Gastroesophageal sphincter (tissue), 4 donors: Measurements from ENCODE around the gene FGF4. TPM values are rescaled to one million over a fixed set of nuclear protein-coding genes. Genes with fewer than 3 reads are reported as not detected.

Experiments
- ATAC-seq: fragments of 150-250 bp; one replicate; pipeline ENCODE4 v1.9.1; 2016; ENCODE audit warnings: mild to moderate bottlenecking, moderate library complexity
- H3K27ac ChIP-seq, 4 donors: fragments of 200-600 bp; sonication (generic) in 3 of 4; 1 replicate in 3 of 4; 2 replicates in 1 of 4; pipeline ENCODE4 v1.5.1; 2016 to 2019
- H3K27me3 ChIP-seq: fragments of 200-600 bp; sonication (generic); one replicate; pipeline ENCODE4 v1.5.1; 2019
- H3K36me3 ChIP-seq, 2 donors: fragments of 200-600 bp; sonication (generic); one replicate each; pipeline ENCODE4 v1.5.1; 2019; ENCODE audit warnings: control low read depth in 1 of 2
- H3K4me1 ChIP-seq, 3 donors: fragments of 200-600 bp; sonication (generic); 1 replicate in 2 of 3; 2 replicates in 1 of 3; pipeline ENCODE4 v1.5.1; 2016 to 2019; ENCODE audit warnings: control low read depth in 2 of 3
- H3K4me3 ChIP-seq, 2 donors: fragments of 200-600 bp; sonication (generic); one replicate each; pipeline ENCODE4 v1.5.1; 2019; ENCODE audit warnings: mild to moderate bottlenecking in 1 of 2, moderate library complexity in 1 of 2
- H3K9me3 ChIP-seq, 3 donors: fragments of 200-600 bp; sonication (generic); one replicate each; pipeline ENCODE4 v1.5.1; 2017 to 2019; ENCODE audit warnings: control low read depth in 2 of 3
- CTCF ChIP-seq, 4 experiments: fragments of 200-600 bp in 2 of 4; fragments of 450-650 bp in 2 of 4; sonication (generic) in 1 of 4; IDR thresholded peaks; one replicate each; pipeline ENCODE4 v1.5.1; 2017 to 2019; ENCODE audit warnings: antibody characterized with exemption in 4 of 4, mild to moderate bottlenecking in 2 of 4, moderate library complexity in 2 of 4
- EP300 ChIP-seq: sonication (generic); formaldehyde crosslinking; IDR thresholded peaks from one replicate; pipeline ENCODE4 v1.6.1; 2017; ENCODE audit warnings: antibody characterized with exemption, mild to moderate bottlenecking
- POLR2A ChIP-seq, 2 donors: fragments of 450-650 bp; IDR thresholded peaks; one replicate each; pipeline ENCODE4 v1.6.1; 2017; ENCODE audit warnings: antibody characterized with exemption in 2 of 2, mild to moderate bottlenecking in 2 of 2, moderate library complexity in 1 of 2
- POLR2AphosphoS5 ChIP-seq: sonication (generic); formaldehyde crosslinking; IDR thresholded peaks from one replicate; pipeline ENCODE4 v1.6.1; 2017; ENCODE audit warnings: antibody characterized with exemption
- WGBS, 2 donors: methylation state at CpG; one replicate each; pipeline ENCODE4 v1.1.5; 2018; ENCODE audit warnings: low coverage in 1 of 2; 5-methylcytosine and 5-hydroxymethylcytosine counted together
- total RNA-seq, 4 donors: library from RNA; depleted of rRNA; stranded (reverse); fragments of >200 nt; gene quantifications; one replicate each; pipeline ENCODE4 v1.1.0, GENCODE V29; 2016

Gene FGF4
- total RNA-seq, 4 donors from 2014 or later, result not detected

GRCh38 chr11:69729252-69729651 lies 45.9 kb downstream of the FGF4 start:
- 100% methylated on average over 2 of the region's 9 CpGs; no CpG with 5 or more reads in 1 of the 2 donors for WGBS, 2 donors
- Histone ChIP-seq H3K4me1 (no peaks in the 10 kb centered on the region), H3K27me3 (peaks cover 83% of the 10 kb centered on the region), H3K27ac (no peak overlapping the region), H3K9me3 (peaks cover 0 to 6% (median 0%) of the 10 kb centered on the region in 3 donors), H3K4me3 (no peak overlapping the region), H3K36me3 (no peaks in the 10 kb centered on the region)
- no peak for ATAC-seq
- no peak for TF ChIP-seq EP300
- TF ChIP-seq CTCF (IDR thresholded peaks at IDR 0.05), result no peak
- no peak for TF ChIP-seq POLR2A (IDR thresholded peaks at IDR 0.05)
- TF ChIP-seq POLR2AphosphoS5, result no peak

GRCh38 chr11:69727266-69727665 lies 47.9 kb downstream of the FGF4 start:
- TF ChIP-seq POLR2AphosphoS5, result no peak
- Histone ChIP-seq H3K27me3 (peaks cover 90% of the 10 kb centered on the region), H3K27ac (no peak overlapping the region), H3K4me3 (no peak overlapping the region), H3K9me3 (no peaks in the 10 kb centered on the region), H3K4me1 (no peaks in the 10 kb centered on the region), H3K36me3 (no peaks in the 10 kb centered on the region)
- no CpG with 5 or more reads among the region's 10 CpGs for WGBS, 2 donors
- ATAC-seq, result no peak

GRCh38 chr11:69726481-69726880 lies 48.7 kb downstream of the FGF4 start:
- Histone ChIP-seq H3K9me3 (no peaks in the 10 kb centered on the region), H3K27ac (no peak overlapping the region), H3K4me1 (no peaks in the 10 kb centered on the region), H3K4me3 (no peak overlapping the region), H3K27me3 (peaks cover 90% of the 10 kb centered on the region), H3K36me3 (no peaks in the 10 kb centered on the region)
- WGBS, 2 donors, result 72 to 78% methylated on average over 7 to 11 of the region's 18 CpGs
- ATAC-seq, result no peak
- TF ChIP-seq POLR2AphosphoS5 (no peak), EP300 (no peak), POLR2A (IDR thresholded peaks at IDR 0.05) (no peak), CTCF (IDR thresholded peaks at IDR 0.05) (no peak)

GRCh38 chr11:69726019-69726418 lies 49.1 kb downstream of the FGF4 start:
- Histone ChIP-seq H3K4me3 (no peak overlapping the region), H3K27ac (no peak overlapping the region), H3K9me3 (no peaks in the 10 kb centered on the region), H3K27me3 (peaks cover 90% of the 10 kb centered on the region), H3K4me1 (no peaks in the 10 kb centered on the region), H3K36me3 (no peaks in the 10 kb centered on the region)
- TF ChIP-seq EP300 (no peak), CTCF (IDR thresholded peaks at IDR 0.05) (no peak), POLR2A (IDR thresholded peaks at IDR 0.05) (no peak), POLR2AphosphoS5 (no peak)
- no peak for ATAC-seq
- WGBS, 2 donors, result 41 to 61% methylated on average over 2 to 4 of the region's 9 CpGs

GRCh38 chr11:69721745-69722144 lies 53.4 kb downstream of the FGF4 start:
- Histone ChIP-seq H3K4me1 (no peaks in the 10 kb centered on the region), H3K27me3 (peaks cover 90% of the 10 kb centered on the region), H3K4me3 (no peak overlapping the region), H3K27ac (no peak overlapping the region), H3K36me3 (no peaks in the 10 kb centered on the region), H3K9me3 (no peaks in the 10 kb centered on the region)
- no peak for ATAC-seq
- no peak for TF ChIP-seq CTCF (IDR thresholded peaks at IDR 0.05)
- no peak for TF ChIP-seq POLR2AphosphoS5
- no peak for TF ChIP-seq POLR2A (IDR thresholded peaks at IDR 0.05)
- TF ChIP-seq EP300, result no peak
- 25% methylated on average over 2 of the region's 9 CpGs; no CpG with 5 or more reads in 1 of the 2 donors for WGBS, 2 donors
